NCI-H1417 treated with DMSO at 0.1 percent for 48 hours (cell line): ENCODE data around the gene MBNL3.
A peak's percentile ranks its signal among the peaks of the same experiment; 100 is the strongest.

ENCODE experiments used
- DNase-seq: peaks from one replicate; lab custom pipeline; 2025; lab: John Stamatoyannopoulos, UW

The MBNL3 gene

DNA sequence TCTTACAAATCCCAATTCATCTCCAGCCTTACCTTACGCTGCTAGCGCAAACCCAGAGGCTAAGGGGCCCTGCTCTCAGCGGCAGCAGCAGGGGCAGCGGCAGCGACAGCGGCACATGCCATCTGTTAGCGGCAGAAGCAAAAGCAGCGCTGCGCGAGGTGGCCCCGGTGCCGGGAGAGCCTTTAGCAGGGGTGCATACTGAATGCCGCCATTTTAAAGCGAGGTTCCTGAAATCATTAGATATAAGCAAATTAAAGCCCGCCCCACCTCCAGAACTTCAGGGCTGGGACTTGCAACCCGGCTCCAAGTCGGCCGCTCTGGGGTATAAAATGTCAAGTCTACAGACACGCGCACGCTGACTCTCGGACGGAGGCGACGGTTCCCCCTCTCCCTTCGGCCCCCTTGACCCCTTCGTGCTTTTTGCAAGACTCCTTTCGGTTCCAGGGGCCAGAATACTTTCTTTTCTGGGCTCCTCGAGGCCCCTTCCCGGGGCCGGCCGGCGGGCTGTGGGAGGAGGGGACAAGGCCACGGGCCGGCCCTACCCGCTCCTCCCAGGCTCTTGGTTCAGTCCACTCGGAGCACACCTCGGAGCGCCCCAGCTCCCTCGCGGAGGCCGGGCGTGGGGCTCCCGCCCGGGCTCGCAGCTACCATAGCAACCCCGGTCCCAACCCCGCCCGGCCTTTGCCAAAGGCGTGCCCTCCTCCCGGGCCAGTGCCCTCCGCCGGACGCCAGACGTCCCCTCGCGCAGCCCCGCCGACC, at the start of gene MBNL3:
Gene MBNL3 (minus strand): TSS at position 220 of the 759 bp plus-strand sequence. CDS start 49,427 bp downstream, outside the sequence.
- DNase-seq = peak; percentile 8

- no peak for DNase-seq
These were observed 44.6 kb upstream of the MBNL3 start for GRCh38 chrX:132533409-132533808.

DNA sequence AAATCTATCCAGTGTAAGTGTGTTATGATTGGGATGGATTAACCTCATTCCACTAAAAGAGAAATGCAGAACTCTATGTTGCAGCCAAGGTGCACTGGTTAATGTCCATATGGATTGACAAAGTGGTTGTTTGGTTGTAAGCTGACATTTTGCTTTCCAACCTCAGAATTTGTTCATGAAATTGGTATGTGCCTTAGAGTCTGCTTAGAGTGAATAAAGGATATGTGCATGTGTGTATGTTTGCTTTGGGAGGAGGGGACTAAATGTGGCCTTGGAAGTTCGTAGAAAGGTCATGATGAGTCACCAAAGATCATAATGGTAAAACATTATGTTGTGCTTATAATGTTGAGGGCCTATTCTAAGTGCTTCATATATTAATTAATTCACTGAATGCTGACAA, 44.1 kb upstream of the MBNL3 start:
- no peak for DNase-seq

DNA sequence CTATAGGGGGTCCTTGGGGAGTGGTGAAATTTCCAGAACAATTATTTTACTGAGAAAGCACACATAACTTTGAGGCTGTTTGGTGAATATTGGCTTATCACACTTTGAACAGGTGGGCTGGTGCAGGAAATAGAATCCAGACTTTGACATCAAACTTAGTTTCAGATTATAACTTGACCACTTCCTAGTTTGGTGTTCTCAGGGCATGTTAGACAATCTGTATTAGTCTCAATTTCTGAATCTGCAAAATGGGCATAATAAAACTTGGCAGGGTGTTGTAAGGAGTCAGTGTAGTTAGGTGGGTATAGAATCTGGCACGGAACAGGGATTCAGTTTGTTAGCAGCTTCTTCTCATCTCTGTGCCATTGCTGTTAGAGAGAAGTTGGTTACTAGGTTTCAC, 43.3 kb upstream of the MBNL3 start:
- no peak for DNase-seq

DNA sequence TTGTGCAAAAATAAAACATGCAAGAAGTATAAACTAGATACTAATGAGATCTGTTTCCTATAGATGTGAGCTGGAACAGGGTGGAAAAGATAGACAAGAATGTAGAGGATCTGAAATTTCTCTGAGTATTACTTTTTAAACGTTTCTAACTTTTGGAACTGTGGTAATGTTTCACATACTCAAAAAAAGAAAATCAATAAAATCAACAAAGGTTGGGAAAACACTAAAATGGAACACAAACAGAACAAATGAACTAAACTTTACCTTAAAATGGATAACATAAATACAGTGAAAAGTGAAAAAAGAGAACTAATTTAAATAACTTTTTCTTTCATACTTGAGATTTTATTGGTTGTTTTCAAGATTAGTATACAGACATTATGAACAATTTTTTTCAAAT, 32.0 kb upstream of the MBNL3 start:
- no peak for DNase-seq

DNA sequence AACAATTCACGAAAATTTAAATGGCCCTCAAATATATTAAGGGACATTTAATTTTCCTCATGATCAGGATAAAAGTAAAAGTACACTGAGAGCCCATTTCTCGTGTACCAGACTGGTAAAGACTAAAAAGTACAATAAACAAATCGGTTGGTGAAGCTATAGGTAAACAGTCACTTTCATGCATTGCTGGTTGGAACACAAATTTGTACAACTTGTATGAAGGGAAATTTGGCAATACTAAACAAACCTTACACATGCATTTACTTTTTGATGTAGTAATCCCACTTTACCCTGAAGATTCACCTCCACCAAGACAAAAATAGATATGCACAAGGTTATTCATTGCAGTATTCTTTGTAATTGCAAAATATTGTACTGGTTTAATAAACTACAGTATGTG, 31.4 kb upstream of the MBNL3 start:
- no peak for DNase-seq

- DNase-seq = no peak
These were observed 29.6 kb upstream of the MBNL3 start for GRCh38 chrX:132518401-132518800.

DNA sequence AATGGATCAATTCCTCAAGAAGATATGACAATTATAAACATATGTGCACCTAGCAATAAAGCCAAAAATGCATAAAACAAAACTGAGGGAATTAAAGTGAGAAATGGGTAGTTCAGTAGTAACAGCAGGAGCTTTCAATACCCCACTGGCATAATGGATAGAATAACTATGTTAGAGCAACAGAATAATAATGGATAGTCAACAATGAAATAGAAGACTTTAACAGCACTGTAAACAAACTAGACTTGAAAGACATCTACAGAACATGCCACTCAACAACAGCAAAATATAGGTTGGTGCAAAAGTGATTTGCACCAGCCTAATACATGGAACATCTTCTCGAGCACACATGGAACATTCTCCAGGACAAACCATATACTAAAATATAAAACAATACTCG, 20.0 kb upstream of the MBNL3 start:
- DNase-seq = peak; percentile 7

DNA sequence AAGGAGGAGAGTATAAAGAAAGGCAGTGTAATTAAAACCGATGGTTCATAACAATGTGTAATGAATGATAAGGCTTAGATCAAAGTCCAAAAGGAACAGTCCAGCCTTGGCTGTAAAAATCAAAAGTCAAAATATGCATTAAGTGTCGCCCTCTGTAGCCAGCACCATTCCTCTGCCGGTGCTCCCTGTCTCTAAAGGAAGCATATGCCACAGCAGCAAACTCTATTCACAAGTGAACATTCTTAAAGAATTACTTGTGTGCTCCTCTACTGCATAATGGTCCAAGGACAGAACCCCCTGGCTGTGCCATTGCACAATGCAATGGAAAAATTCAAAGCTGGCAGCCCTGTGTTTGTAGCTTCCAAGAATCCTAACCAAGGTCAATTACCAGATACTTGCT, 16.3 kb upstream of the MBNL3 start:
- no peak for DNase-seq

- DNase-seq = no peak
These were observed 15.6 kb upstream of the MBNL3 start for GRCh38 chrX:132504417-132504816.

GRCh38 chrX:132501606-132502005, 12.8 kb upstream of the MBNL3 start:
- DNase-seq = no peak

GRCh38 chrX:132497432-132497831, 8.6 kb upstream of the MBNL3 start:
- DNase-seq = no peak

DNA sequence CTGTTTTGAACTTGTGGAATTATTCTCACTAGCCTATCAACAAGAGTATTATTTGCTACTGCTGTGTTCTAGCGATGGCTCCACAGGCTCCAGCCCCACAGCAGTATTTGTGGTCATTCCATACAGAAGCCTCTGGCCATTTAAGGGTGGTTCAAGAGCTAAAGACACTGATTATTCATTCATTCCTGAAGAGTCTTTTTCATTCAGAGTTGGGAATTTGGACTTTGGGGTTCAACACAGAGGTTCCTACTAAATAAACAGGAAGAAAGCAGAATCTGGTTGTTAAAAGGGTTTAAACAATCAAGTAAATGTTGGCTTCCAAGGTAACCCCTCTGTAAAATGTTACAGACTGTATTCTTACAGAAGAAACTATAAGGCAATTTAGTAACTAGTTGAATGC, 4.3 kb upstream of the MBNL3 start:
- no peak for DNase-seq

GRCh38 chrX:132491191-132491590, 2.4 kb upstream of the MBNL3 start:
- no peak for DNase-seq

- DNase-seq = peak; percentile 12
These were observed 961 bp upstream of the MBNL3 start for GRCh38 chrX:132489578-132490419.

DNA sequence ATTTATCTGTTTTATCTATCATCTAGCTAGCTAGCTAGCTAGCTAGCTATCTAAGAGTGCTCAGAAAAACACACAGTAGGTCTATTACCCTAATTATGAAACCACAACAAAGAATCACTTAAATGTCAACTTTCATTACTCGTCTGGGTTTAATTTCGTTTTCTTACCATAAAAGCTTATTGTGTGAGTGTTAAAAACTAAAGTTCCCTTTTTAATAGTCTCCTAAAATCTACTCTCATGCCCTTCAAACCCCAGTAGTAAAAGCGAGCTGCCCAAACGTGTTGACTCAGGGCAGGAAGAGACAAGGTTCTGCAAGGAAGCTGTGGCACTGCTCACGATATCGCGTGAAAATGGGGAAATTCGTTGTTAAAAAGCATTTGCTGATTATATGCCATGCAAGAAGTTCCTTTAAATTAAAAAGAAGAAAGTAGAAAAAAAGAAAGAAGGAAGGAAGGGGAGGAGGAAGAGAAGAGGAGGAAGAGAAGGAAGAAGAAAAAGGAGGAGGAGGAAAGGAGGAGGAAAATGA, 595 bp downstream of the MBNL3 start:
- no peak for DNase-seq

DNA sequence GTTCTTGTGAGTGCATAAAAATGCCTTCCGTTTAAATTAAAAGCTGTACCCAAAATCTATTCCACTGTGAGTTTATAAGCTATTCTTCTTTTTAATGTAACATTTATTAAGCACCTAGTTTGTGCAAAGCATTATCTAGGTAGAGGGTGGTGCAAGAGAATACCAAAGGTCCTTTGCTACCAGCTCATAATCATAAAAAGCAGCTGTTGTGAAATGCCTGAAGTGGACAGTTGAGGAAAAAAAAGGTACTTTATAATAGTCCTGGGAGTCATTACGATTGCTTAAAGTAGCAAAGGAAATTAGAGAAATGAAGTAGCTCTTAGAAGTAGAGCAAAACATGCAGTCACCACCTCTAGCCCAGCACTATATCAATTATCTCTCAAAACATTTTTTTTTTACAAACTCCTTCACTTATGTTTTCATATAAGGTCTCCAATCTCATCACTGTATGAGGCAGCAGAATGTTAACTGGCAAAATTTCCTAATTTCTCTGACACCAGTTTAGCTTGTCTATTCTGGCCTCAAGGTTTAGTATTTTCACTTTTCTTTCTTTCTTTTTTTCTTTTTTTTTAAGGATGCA, 2.1 kb downstream of the MBNL3 start:
- no peak for DNase-seq

DNA sequence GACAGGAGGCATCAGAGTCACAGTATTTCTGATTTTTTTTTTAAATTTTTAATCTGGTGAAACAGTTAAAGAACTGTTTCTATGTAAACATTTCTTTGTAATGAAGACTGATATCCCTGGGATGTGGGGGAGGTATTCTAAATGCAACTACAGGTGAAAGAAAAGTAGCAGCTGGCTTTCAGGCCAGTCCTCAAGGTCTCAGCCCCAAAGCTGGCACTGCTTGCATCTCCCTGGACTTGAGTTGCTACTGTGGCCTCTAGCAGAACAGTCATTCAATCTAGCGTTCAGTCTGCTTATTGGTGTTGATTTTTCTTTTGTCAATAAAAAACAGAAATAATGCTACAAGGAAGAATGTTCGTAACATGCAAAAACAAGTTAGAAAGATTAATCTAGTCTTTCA, 4.9 kb downstream of the MBNL3 start:
- DNase-seq = no peak

- no peak for DNase-seq
These were observed 5.3 kb downstream of the MBNL3 start for GRCh38 chrX:132483488-132483887.

DNA sequence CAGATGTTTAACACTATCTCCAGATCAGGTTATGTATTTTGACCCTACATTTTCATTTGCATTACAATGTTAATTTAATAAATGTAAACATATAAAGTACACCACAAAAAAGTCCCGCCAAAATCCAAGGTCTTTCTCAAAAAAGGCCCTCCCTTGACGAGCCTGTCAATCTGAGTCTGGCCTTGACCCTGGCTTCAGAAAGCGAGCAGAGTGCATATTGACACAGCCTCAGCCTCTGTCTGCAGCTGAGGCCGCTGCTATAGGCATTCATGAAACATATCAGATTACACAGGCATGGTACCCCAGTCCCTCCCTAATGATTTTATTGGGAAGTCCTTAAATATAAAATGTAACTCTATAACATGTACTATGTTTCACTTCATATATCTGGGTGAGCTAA, 6.2 kb downstream of the MBNL3 start:
- no peak for DNase-seq

DNA sequence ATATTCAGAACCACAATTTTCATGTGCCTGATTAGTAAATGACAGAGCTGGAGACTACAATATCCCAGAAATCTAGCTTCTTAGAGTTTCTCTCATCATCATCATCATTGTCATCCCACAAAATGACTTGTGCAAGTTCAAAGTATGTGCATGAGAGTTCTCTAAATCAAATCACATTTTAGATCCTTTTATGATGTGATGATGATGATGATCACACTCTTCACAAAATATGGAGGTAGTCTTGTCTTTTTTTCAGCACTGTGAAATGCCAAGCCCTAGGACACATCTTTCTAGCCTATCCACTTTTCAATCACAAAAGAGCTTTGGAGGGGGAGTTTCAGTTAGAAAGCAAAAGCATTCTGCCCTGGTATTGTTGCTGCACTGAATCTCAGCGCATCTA, 7.4 kb downstream of the MBNL3 start:
- no peak for DNase-seq

GRCh38 chrX:132480581-132481203, 8.1 kb downstream of the MBNL3 start:
- DNase-seq = peak; percentile 71
